Dendritic cell treated with granulocyte-macrophage colony-stimulating factor and Interleukin-4, amounts not matched to agents 40 ng/mL and 50 ng/mL, for 4 days (primary cell): ENCODE measurements around the gene CRYGD.
"Not testable (repeated sequence)": the region's sequence is repeated elsewhere in the genome, so short reads cannot be mapped to it uniquely, and the experiment has no call there.

ENCODE experiments used
- H3K27ac Mint-ChIP-seq: one replicate; pipeline ENCODE4 v1.8.0; 2022; ENCODE audit warnings: mild to moderate bottlenecking, mixed read lengths
- H3K27me3 Mint-ChIP-seq: one replicate; pipeline ENCODE4 v1.8.0; 2022; ENCODE audit warnings: mild to moderate bottlenecking, mixed read lengths
- H3K36me3 Mint-ChIP-seq: one replicate; pipeline ENCODE4 v1.8.0; 2022; ENCODE audit warnings: low read depth, mixed read lengths
- H3K4me1 Mint-ChIP-seq: one replicate; pipeline ENCODE4 v1.8.0; 2022; ENCODE audit warnings: low read depth, mixed read lengths
- H3K4me3 Mint-ChIP-seq: one replicate; pipeline ENCODE4 v1.8.0; 2022; ENCODE audit warnings: mild to moderate bottlenecking, moderate library complexity, mixed read lengths
- H3K9me3 Mint-ChIP-seq: one replicate; pipeline ENCODE4 v1.8.0; 2022; ENCODE audit warnings: mixed read lengths
- intact Hi-C: fragments of 100-400 bp; cut with micrococcal nuclease; formaldehyde crosslinking; loops from one replicate; pipeline ENCODE4 v1.15.0; 2022

Gene CRYGD

DNA sequence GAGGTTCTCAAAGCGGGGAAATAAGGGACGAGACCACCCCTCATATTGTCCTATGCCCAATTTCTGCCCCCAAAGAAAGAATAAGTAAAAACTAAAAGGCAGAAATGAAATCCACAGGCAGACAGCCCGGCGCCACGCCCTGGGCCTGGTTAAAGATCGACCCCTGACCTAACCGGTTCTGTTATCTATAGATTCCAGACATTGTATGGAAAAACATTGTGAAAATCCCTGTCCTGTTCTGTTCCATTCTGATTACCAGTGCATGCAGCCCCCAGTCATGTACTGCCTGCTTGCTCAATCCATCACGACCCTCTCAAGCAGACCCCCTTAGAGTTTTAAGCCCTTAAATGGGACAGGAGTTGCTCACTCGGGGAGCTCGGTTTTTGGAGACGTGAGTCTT lies 6.9 kb downstream of the CRYGD start:
- intact Hi-C loops, H3K4me3 Mint-ChIP-seq, H3K27me3 Mint-ChIP-seq, H3K4me1 Mint-ChIP-seq, H3K27ac Mint-ChIP-seq, H3K9me3 Mint-ChIP-seq, H3K36me3 Mint-ChIP-seq: not testable (repeated sequence)

GRCh38 chr2:208112969-208113368 lies 11.4 kb downstream of the CRYGD start:
- Mint-ChIP-seq H3K27me3 (peaks cover 8% of the 10 kb centered on the region), H3K9me3 (no peaks in the 10 kb centered on the region), H3K4me3 (no peak overlapping the region), H3K36me3 (no peaks in the 10 kb centered on the region), H3K4me1 (peaks cover 5% of the 10 kb centered on the region), H3K27ac (no peak overlapping the region)
- intact Hi-C loops: no loop called here

DNA sequence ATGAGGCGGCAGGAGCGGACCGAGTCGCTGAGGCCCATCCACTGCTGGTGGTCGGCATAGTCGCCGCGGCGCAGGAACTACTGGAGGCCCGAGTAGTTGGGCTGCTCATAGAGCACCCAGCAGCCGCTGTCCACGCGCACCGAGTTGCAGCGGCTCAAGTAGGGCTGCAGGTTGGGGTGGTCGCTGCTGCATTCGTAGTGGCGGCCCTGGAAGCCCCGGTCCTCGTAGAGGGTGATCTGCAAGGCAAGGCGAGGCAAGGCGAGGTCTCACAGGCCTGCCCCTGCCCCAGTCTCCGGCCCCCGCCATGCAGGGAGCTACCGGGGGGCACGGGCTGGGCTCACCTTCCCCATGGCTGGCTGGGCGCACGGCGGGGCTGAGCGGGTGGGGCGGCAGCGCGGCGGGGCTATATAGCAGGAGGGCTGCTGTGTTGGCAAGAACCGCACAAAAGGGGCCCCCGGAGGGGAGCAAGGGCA lies 12.0 kb downstream of the CRYGD start:
- H3K4me1 Mint-ChIP-seq, H3K27me3 Mint-ChIP-seq, H3K36me3 Mint-ChIP-seq, H3K9me3 Mint-ChIP-seq, H3K27ac Mint-ChIP-seq, intact Hi-C loops: not testable (repeated sequence)
- peak overlapping the region; percentile 9 for H3K4me3 Mint-ChIP-seq

DNA sequence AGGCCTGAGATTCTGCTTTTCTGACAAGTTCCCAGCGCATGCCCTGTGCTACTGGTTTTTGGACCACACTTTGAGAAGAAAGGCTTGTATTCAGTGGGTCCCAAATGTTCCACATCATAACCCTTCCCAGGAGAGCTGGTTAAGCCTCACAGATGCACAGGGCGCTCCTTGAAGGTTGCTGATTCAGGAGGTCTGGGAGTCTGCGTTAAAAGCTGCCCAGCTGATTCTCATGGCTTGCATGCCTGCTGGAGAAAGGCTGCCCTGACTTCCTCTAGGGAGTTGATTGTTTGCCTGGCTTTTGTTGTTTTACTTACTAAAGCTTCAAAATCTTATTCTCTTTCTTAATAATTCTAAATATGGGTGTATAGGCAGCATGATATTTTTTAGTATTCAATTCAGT lies 20.7 kb downstream of the CRYGD start:
- Mint-ChIP-seq H3K4me1 (peaks cover 30% of the 10 kb centered on the region), H3K27ac (no peak overlapping the region), H3K27me3 (peaks cover 2% of the 10 kb centered on the region), H3K4me3 (no peak overlapping the region), H3K36me3 (no peaks in the 10 kb centered on the region), H3K9me3 (no peaks in the 10 kb centered on the region)
- intact Hi-C loops: loop anchor here (2.0 to 10.0 kb wide), 2 partner anchors 71 to 151 kb away; partner anchors contain the start of gene IDH1

- Mint-ChIP-seq H3K4me1 (peaks cover 30% of the 10 kb centered on the region), H3K27ac (no peak overlapping the region), H3K4me3 (peak overlapping the region; percentile 20), H3K36me3 (no peaks in the 10 kb centered on the region), H3K9me3 (no peaks in the 10 kb centered on the region), H3K27me3 (peaks cover 2% of the 10 kb centered on the region)
- intact Hi-C loops: loop anchor here (2.0 to 10.0 kb wide), 2 partner anchors 73 to 153 kb away; partner anchors contain the start of gene IDH1
Measured at GRCh38 chr2:208101716-208102631, 22.4 kb downstream of the CRYGD start.

DNA sequence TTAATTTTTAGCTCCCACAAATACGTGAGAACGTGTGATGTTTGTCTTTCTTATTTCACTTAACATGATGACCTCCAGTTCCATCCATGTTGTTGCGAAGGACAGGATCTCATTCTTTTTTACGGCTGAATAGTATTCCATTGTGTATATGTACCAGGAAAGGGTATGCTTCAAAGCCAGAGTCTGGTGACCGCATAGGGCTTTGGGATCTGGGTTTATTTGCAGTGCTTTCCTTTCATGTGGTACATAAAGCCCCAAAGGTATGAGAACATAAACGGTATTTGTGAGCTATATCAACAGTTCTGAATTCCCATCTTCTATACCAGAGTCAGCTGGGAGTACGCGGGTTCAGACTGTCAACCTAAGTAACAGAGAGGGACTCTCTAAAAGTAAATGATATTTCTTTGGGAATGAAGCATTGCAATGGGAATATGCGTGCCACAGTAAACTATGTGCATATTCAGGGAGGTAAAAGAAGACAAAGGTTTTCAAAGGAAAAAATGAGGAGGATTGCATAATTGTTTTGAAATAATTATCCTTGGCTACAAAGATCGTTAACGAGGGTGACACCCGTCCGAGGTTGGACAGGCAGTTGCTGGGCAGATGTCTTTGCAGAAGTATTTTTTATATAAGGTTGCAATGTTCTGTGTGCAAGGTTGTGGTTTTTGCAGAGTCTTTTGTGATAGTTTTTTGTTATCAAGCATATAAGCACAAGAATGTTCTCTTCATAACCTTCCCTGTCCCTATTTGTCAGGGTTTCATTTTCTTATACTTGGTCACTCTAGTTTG lies 24.4 kb downstream of the CRYGD start:
- H3K27me3 Mint-ChIP-seq: peaks cover 2% of the 10 kb centered on the region
- H3K4me1 Mint-ChIP-seq: peaks cover 30% of the 10 kb centered on the region
- intact Hi-C loops: loop anchor here (10.0 kb wide), 1 partner anchor 75 kb away; no protein-coding TSS in a partner anchor
- no peaks in the 10 kb centered on the region for H3K36me3 Mint-ChIP-seq
- H3K4me3 Mint-ChIP-seq: no peak overlapping the region
- H3K27ac Mint-ChIP-seq: no peak overlapping the region
- H3K9me3 Mint-ChIP-seq: no peaks in the 10 kb centered on the region

- intact Hi-C loops, H3K9me3 Mint-ChIP-seq, H3K27ac Mint-ChIP-seq, H3K36me3 Mint-ChIP-seq, H3K27me3 Mint-ChIP-seq, H3K4me3 Mint-ChIP-seq: not testable (repeated sequence)
- peaks cover 28% of the 10 kb centered on the region for H3K4me1 Mint-ChIP-seq
Measured at GRCh38 chr2:208098701-208099100, 25.6 kb downstream of the CRYGD start.

- H3K4me1 Mint-ChIP-seq: peaks cover 30% of the 10 kb centered on the region
- H3K27me3 Mint-ChIP-seq: peaks cover 2% of the 10 kb centered on the region
- H3K9me3 Mint-ChIP-seq: no peaks in the 10 kb centered on the region
- intact Hi-C loops: no loop called here
- no peaks in the 10 kb centered on the region for H3K36me3 Mint-ChIP-seq
- no peak overlapping the region for H3K4me3 Mint-ChIP-seq
- no peak overlapping the region for H3K27ac Mint-ChIP-seq
Measured at GRCh38 chr2:208098267-208098666, 26.1 kb downstream of the CRYGD start.

GRCh38 chr2:208097801-208098200 lies 26.5 kb downstream of the CRYGD start:
- H3K27ac Mint-ChIP-seq: no peak overlapping the region
- H3K4me3 Mint-ChIP-seq: no peak overlapping the region
- H3K4me1 Mint-ChIP-seq: peaks cover 30% of the 10 kb centered on the region
- no peaks in the 10 kb centered on the region for H3K9me3 Mint-ChIP-seq
- intact Hi-C loops: no loop called here
- H3K36me3 Mint-ChIP-seq: no peaks in the 10 kb centered on the region
- peaks cover 2% of the 10 kb centered on the region for H3K27me3 Mint-ChIP-seq

- H3K36me3 Mint-ChIP-seq: no peaks in the 10 kb centered on the region
- no peaks in the 10 kb centered on the region for H3K9me3 Mint-ChIP-seq
- no peak overlapping the region for H3K4me3 Mint-ChIP-seq
- peaks cover 28% of the 10 kb centered on the region for H3K4me1 Mint-ChIP-seq
- intact Hi-C loops: no loop called here
- H3K27ac Mint-ChIP-seq: no peak overlapping the region
- peaks cover 2% of the 10 kb centered on the region for H3K27me3 Mint-ChIP-seq
Measured at GRCh38 chr2:208097313-208097712, 27.0 kb downstream of the CRYGD start.

DNA sequence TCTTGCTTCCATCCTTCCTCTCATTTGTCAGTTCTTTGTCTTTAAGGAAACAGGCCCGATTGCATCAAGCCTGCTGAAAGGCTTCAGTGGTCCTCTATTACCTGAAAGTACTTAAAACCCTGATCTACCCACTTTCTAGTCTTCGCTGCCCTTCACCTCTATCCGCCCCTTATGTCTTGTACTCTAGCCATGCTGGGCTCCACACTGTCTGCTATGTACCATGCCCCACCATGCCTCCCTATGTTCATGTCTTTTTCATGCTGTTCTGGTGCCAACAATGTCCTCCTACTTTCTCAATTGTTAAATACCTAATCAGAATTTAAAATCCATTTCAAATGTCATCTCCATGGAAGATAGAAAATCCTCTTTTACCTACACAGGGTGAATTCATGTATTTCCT lies 28.2 kb downstream of the CRYGD start:
- Mint-ChIP-seq H3K4me3 (no peak overlapping the region), H3K27me3 (peaks cover 2% of the 10 kb centered on the region), H3K27ac (no peak overlapping the region), H3K4me1 (peaks cover 15% of the 10 kb centered on the region), H3K9me3 (no peaks in the 10 kb centered on the region), H3K36me3 (no peaks in the 10 kb centered on the region)
- intact Hi-C loops: no loop called here

DNA sequence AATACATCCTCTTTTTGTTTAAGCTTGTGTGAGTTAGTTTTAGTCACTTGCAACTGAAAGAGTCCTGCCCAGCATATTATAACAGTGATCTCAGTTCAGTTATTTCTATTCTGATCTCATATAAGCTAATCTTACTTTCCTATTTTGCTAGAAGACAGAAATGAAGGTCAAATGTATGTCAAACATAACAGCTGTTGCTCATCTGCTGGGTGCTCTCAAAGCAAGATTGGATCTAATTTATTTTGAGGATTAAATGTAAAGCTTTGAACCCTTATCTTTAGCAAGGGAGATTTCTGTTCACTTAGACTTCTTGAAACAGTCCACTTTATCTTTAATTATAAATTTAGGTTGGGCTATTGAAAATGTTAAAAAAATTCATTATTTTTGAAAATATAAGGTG lies 31.2 kb downstream of the CRYGD start:
- no peaks in the 10 kb centered on the region for H3K36me3 Mint-ChIP-seq
- no peaks in the 10 kb centered on the region for H3K9me3 Mint-ChIP-seq
- intact Hi-C loops: no loop called here
- H3K27me3 Mint-ChIP-seq: no peaks in the 10 kb centered on the region
- peaks cover 6% of the 10 kb centered on the region for H3K4me1 Mint-ChIP-seq
- H3K27ac Mint-ChIP-seq: no peak overlapping the region
- no peak overlapping the region for H3K4me3 Mint-ChIP-seq

DNA sequence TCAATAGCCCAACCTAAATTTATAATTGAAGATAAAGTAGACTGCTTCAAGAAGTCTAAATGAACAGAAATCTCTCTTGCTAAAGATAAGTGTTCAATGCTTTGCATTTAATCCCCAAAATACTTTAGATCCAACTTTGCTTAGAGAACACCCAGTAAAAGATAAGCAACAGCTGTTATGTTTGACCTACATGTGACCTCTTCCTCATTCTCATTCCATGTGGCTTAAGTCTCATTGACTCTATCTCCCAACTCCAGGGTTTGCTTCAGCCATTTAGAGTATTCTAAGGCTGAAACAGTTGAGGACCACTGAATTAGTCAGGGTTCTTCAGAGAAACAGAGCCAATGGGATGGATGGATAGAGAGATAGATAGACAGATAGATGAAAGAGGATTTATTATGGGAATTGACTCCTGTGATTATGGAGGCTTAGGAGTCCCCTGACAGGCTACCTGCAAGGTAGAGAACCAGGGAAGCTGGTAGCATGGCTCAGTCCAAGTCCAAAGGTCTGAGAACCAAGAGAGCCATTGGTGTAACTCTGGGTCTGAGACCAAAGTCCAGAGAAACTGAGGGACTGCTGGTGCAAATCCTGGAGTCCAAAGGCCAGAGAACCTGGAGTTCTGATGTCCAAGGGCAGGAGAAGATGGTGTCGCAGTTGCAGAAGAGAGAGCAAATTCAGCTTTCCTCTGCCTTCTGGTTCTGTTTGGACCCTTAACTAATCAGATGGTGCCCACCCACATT lies 32.1 kb downstream of the CRYGD start:
- H3K27me3 Mint-ChIP-seq: no peaks in the 10 kb centered on the region
- intact Hi-C loops: no loop called here
- H3K4me1 Mint-ChIP-seq: peaks cover 6% of the 10 kb centered on the region
- no peaks in the 10 kb centered on the region for H3K36me3 Mint-ChIP-seq
- H3K27ac Mint-ChIP-seq: no peak overlapping the region
- H3K4me3 Mint-ChIP-seq: no peak overlapping the region
- H3K9me3 Mint-ChIP-seq: no peaks in the 10 kb centered on the region
